GM04503 (cell line): ENCODE data around the gene MAST3.

ENCODE experiments used
- DNase-seq: peaks from one replicate; pipeline ENCODE4 v3.0.0-alpha.2; 2012; ENCODE audit warnings: low read depth

The MAST3 gene

GRCh38 chr19:18190278-18190677 lies 92.7 kb downstream of the MAST3 start:
- no peak for DNase-seq

- no peak for DNase-seq
Measured at GRCh38 chr19:18191640-18192062, 94.1 kb downstream of the MAST3 start.

- peak; percentile 100 for DNase-seq
Measured at GRCh38 chr19:18192673-18193387, 95.3 kb downstream of the MAST3 start, which contains the start of gene MPV17L2. Gene MPV17L2, plus strand, starts transcription at chr19:18193218. Its CDS starts 64 bp downstream, at chr19:18193282.

- no peak for DNase-seq
Measured at GRCh38 chr19:18193388-18194180, 96.0 kb downstream of the MAST3 start.

GRCh38 chr19:18194181-18194530 lies 96.6 kb downstream of the MAST3 start:
- no peak for DNase-seq

GRCh38 chr19:18194554-18195238 lies 97.1 kb downstream of the MAST3 start:
- no peak for DNase-seq

GRCh38 chr19:18196511-18196845 lies 98.9 kb downstream of the MAST3 start:
- DNase-seq = no peak

GRCh38 chr19:18197306-18197705 lies 99.7 kb downstream of the MAST3 start:
- DNase-seq = no peak

GRCh38 chr19:18197941-18198340 lies 100.4 kb downstream of the MAST3 start:
- DNase-seq = no peak

- DNase-seq = no peak
Measured at GRCh38 chr19:18198374-18198773, 100.8 kb downstream of the MAST3 start.
